Spinal cord (tissue), 10 donors: Measurements from ENCODE around the gene NCK2. TPM values are rescaled to one million over a fixed set of nuclear protein-coding genes. Genes with fewer than 3 reads are reported as not detected.

Source experiments
- DNase-seq, 6 donors: peaks; one replicate each; pipeline versions ENCODE4 v3.0.0 to v3.0.0-alpha.2; 2013 to 2015; ENCODE audit warnings: low spot score in 6 of 6, low read depth in 4 of 6
- H3K27ac ChIP-seq: one replicate; pipeline ENCODE4 v1.5.1; 2013; ENCODE audit warnings: low read depth, low read length, control low read depth
- H3K27me3 ChIP-seq: one replicate; pipeline ENCODE4 v1.6.1; 2013; ENCODE audit warnings: low read length; ENCODE audit not compliant: control insufficient read depth, insufficient read depth
- H3K36me3 ChIP-seq: one replicate; pipeline ENCODE4 v1.6.1; 2013; ENCODE audit warnings: low read length; ENCODE audit not compliant: control insufficient read depth, insufficient read depth
- H3K4me1 ChIP-seq: one replicate; pipeline ENCODE4 v1.6.1; 2013; ENCODE audit warnings: low read length; ENCODE audit not compliant: control insufficient read depth, insufficient read depth
- H3K4me3 ChIP-seq: one replicate; pipeline ENCODE4 v1.5.1; 2013; ENCODE audit warnings: low read depth, low read length, control low read depth
- H3K9me3 ChIP-seq: one replicate; pipeline ENCODE4 v1.6.1; 2013; ENCODE audit warnings: low read length; ENCODE audit not compliant: control insufficient read depth, insufficient read depth
- WGBS: methylation state at CpG from one replicate; pipeline ENCODE4 v1.1.5; 2013; ENCODE audit warnings: missing lambda C conversion rate; ENCODE audit not compliant: insufficient coverage; 5-methylcytosine and 5-hydroxymethylcytosine counted together
- polyA plus RNA-seq, 2 donors: library from polyadenylated mRNA; unstranded; fragments of 120-200 nt; gene quantifications; one replicate each; pipeline ENCODE4 v1.2.1, GENCODE V29; 2013; ENCODE audit not compliant: insufficient read length in 2 of 2
- total RNA-seq, 2 donors: library from RNA; depleted of rRNA in 1 of 2; stranded (reverse); fragments of 120-200 nt in 1 of 2; fragments of >200 nt in 1 of 2; gene quantifications; one replicate each; pipeline versions ENCODE4 v1.2.3 to v1.2.4, GENCODE V29; 2013 to 2014
- donor health status: healthy.

NCK2 gene
- total and polyA plus RNA-seq, 4 donors = 22.7 to 62.5 (median 51.0) TPM

DNA sequence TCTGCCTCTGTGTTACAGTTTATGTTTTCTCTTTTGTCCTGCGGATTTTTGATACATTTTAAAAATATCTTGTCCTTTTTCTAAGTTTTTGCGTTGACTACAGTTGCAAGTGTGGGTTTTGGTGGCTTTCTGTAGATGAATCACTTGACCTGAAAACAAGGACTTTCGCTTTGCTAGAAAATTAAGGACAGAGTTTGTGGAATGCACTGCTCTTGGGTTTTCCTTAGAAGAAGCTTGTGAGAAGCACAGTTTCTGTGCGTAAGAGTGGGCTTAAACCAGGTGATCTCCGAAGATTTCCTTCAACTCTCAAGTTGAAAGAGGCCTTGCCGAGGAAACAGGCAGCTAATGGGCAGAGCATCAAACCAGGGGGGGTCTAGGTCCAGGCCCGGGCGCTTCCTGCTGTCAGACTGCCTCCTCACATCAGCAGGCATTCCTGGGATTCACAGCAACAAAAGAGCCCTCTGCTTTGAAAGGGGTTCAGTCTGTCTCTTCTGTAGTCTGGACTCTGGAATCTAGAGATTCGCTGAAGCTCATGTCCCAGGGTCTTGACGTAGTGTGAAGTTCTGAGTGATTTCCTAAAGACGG lies 17.3 kb downstream of the NCK2 start:
- no peak overlapping the region for H3K27ac ChIP-seq
- H3K36me3 ChIP-seq = no peaks in the 10 kb centered on the region
- 50% methylated on average over 8 of the region's 11 CpGs for WGBS
- H3K27me3 ChIP-seq = no peaks in the 10 kb centered on the region
- DNase-seq = peak in 1 of 6 donors; percentile 21
- H3K4me1 ChIP-seq = peaks cover 14% of the 10 kb centered on the region
- H3K9me3 ChIP-seq = no peaks in the 10 kb centered on the region
- no peak overlapping the region for H3K4me3 ChIP-seq

DNA sequence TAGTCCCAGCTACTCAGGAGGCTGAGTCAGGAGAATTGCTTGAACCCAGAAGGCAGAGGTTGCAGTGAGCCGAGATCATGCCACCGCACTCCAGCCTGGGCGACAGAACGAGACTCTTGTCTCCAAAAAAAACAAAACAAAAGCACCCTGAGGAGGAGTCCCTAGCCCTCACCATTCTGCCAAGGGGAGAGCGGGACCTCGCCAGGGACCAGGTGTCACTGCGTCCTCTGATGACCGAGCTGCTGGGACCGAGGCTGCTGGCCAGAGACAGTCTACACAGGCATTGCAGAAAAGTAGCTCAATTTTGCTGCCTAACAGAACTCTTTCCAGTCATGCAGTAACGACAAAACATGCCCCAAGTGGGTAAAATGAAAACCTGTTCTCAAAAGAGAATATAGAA lies 18.4 kb downstream of the NCK2 start:
- Histone ChIP-seq H3K27ac (no peak overlapping the region), H3K36me3 (no peaks in the 10 kb centered on the region), H3K9me3 (no peaks in the 10 kb centered on the region), H3K4me1 (peaks cover 14% of the 10 kb centered on the region), H3K27me3 (no peaks in the 10 kb centered on the region), H3K4me3 (no peak overlapping the region)
- WGBS = 88% methylated on average over 6 of the region's 10 CpGs
- DNase-seq = no peak

DNA sequence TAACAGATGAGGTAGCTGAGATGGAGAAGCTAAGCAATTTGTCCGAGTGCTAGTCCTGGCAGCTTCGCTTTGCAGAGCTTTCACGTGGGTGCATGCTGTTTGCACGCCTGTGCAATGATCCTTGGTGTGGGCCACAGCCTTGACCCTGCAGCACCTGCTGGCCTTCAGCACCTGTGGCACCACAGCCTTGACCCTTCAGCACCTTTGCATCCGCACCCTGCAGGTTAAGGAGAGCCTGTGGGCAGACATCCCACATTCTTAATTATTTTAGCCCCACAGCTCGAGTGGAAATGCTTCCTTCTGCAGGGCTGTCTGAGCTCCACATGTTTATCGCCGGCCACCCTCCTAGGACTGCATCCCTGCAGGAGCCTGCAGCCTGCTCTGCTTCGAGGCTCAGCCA lies 19.3 kb downstream of the NCK2 start:
- H3K9me3 ChIP-seq = no peaks in the 10 kb centered on the region
- H3K27ac ChIP-seq = no peak overlapping the region
- no peaks in the 10 kb centered on the region for H3K36me3 ChIP-seq
- H3K27me3 ChIP-seq = no peaks in the 10 kb centered on the region
- H3K4me1 ChIP-seq = peaks cover 14% of the 10 kb centered on the region
- DNase-seq = no peak
- 82% methylated on average over 9 of the region's 9 CpGs for WGBS
- no peak overlapping the region for H3K4me3 ChIP-seq

DNA sequence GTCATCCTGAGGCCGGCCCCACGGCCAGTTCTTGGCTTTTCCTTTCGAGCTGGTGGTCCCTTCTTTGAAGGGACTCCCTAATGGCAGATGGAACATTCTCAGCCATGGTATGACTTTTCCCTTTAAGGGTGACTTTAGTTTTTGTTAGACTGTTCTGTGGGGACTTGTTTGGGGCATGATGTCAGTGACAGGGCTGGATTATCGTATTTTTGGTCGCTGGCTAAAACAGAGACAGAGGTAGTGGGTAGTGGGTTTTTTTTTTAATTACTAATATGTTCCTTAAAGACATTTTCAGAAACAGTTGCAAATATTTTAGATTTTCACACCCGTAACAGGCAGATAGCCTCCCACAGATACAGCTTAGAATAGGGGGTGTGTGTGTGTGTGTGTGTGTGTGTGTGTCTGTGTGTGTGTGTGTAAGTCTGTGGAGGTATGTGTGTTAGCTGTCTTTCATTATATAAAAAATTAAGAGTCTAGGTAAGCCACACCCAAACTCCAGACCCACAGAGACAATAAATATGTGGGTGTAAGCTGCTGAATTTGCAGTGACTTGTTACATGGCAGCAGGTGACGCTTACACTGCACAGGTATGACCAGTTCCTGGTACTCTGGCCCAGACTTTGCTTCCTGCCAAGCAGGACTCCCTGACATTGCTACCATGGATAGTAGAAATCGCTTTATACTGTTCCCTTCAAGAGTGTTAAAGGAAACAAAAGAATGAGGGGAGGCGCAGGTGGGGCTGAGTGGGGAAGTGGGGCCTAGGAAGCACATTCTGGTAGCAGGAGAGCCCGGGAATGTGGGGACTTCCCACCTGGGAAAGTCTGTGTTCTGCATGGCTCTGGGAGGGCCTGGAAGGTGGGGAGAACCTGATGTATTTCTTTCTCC lies 20.9 kb downstream of the NCK2 start:
- DNase-seq = no peak
- Histone ChIP-seq H3K27ac (no peak overlapping the region), H3K36me3 (no peaks in the 10 kb centered on the region), H3K4me3 (no peak overlapping the region), H3K4me1 (peaks cover 14% of the 10 kb centered on the region), H3K27me3 (no peaks in the 10 kb centered on the region), H3K9me3 (no peaks in the 10 kb centered on the region)
- 89% methylated on average over 6 of the region's 10 CpGs for WGBS

DNA sequence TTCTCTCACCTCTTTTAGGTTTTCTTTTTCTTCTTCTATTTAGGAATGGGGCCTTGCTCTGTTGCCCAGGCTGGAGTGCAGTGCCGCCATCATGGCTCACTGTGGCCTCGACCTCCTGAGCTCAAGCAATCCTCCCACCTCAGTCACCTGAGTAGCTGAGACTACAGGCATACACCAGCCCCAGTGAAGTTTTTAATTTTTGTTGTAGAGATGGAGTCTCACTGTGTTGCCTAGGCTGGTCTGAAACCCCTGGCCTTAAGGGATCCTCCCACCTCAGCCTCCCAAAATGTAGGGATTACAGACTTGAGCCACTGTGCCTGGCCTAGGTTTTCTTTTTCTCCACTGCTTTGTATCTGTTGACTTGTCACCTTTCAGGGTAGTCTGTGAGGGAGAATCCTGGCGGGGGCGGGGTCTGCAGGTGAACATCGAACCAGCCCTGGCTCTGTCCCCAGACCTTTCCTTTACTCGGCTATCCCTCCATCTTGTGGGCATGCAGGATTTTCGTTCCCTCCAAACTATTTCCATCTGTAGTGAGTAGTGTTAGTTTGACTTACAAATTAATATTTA lies 21.7 kb downstream of the NCK2 start:
- Histone ChIP-seq H3K4me1 (peaks cover 9% of the 10 kb centered on the region), H3K36me3 (no peaks in the 10 kb centered on the region), H3K9me3 (no peaks in the 10 kb centered on the region), H3K27me3 (no peaks in the 10 kb centered on the region), H3K27ac (no peak overlapping the region), H3K4me3 (no peak overlapping the region)
- WGBS = no CpG with 5 or more reads among the region's 7 CpGs
- no peak for DNase-seq

DNA sequence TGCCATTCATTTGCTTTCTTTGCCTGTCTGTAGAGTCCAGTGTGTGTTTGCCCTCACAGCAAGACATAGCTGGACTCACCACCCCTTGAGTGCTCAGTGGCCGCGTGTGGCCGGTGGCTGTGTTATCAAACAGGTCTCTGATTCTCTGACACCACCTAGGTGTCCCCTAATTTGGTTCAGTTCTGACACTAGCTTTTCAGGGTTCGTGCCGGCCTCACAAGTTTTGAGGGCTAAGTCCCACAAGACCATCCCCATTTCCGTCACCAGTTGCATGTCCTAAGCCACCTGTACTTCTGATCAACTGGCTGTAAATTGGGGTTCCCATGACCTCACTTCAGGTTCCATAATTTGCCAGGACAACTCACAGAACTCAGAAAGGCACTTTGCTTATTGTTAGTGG lies 23.5 kb downstream of the NCK2 start:
- no peak overlapping the region for H3K4me3 ChIP-seq
- no peaks in the 10 kb centered on the region for H3K27me3 ChIP-seq
- peaks cover 19% of the 10 kb centered on the region for H3K4me1 ChIP-seq
- H3K27ac ChIP-seq = no peak overlapping the region
- DNase-seq = no peak
- H3K9me3 ChIP-seq = no peaks in the 10 kb centered on the region
- no peaks in the 10 kb centered on the region for H3K36me3 ChIP-seq
- WGBS = 91% methylated on average over 6 of the region's 6 CpGs

DNA sequence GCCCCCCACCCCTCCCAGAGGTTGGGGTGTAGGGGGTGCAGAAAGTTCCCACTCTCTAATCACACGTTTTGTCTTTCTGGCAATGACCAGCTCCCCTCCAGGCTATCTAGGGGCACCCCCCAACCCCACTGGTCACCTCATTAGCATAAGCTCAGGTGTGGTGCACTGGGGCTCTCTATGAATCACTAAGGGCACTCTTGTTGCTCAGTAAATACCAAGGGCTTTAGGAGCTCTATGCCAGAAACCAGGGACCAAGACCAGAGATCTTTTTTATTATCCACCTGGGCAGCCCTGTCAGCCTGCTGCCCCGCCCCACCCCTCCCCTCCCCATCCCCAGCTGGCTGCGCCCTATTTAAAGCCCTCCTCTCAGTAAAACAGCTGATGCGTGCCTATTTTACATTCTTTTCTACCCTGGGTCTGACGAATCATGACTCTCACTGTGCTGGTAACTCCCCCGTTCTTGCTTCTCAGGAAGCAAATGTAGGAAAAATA lies 24.3 kb downstream of the NCK2 start:
- WGBS = 67% methylated on average over 1 of the region's 6 CpGs
- no peaks in the 10 kb centered on the region for H3K36me3 ChIP-seq
- H3K27ac ChIP-seq = no peak overlapping the region
- no peaks in the 10 kb centered on the region for H3K9me3 ChIP-seq
- DNase-seq = no peak
- no peaks in the 10 kb centered on the region for H3K27me3 ChIP-seq
- no peak overlapping the region for H3K4me3 ChIP-seq
- peaks cover 18% of the 10 kb centered on the region for H3K4me1 ChIP-seq

DNA sequence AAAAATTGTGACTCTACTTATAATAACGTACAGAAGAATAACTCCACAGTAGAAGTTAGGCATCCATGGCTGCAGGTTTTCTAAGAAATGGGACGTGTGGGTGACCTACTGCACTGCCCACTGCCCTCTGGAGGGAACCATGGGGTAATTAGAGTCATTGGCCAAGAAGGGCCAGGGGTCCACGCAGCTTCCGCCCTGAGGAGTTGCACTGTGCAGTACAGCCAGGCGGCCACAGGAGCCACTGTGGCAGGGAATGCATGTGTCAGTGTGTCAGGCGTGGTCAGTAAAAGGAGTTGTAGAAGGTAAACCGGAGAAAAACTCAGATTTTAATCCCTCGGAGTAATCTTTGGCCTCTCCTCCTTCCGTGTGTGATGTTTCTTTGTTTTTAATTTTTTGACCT lies 24.8 kb downstream of the NCK2 start:
- Histone ChIP-seq H3K27ac (no peak overlapping the region), H3K36me3 (no peaks in the 10 kb centered on the region), H3K4me3 (no peak overlapping the region), H3K27me3 (no peaks in the 10 kb centered on the region), H3K9me3 (no peaks in the 10 kb centered on the region), H3K4me1 (peaks cover 14% of the 10 kb centered on the region)
- WGBS = 82% methylated on average over 6 of the region's 9 CpGs
- DNase-seq = no peak

DNA sequence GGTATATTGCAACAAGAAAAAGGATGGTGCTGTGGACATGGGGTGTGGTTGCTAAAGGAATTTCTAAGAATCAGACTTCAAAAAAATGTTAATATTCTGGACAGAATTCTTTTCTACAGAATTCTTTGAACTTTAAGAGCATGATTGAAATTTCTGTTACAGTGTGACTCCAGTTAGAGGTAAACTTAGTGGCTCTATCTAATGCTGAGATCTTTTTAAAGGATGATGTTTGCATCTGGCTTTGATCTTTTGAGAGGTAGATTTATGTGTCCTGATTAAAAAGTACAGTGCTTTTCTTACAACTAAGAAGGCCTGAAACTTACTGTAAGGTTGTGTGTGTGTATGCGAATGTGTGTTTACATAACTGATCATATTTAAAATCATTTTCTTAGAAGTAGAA lies 25.4 kb downstream of the NCK2 start:
- DNase-seq = no peak
- no CpG with 5 or more reads among the region's 1 CpG for WGBS
- no peaks in the 10 kb centered on the region for H3K36me3 ChIP-seq
- no peak overlapping the region for H3K4me3 ChIP-seq
- H3K27me3 ChIP-seq = no peaks in the 10 kb centered on the region
- no peaks in the 10 kb centered on the region for H3K9me3 ChIP-seq
- H3K27ac ChIP-seq = no peak overlapping the region
- H3K4me1 ChIP-seq = peaks cover 14% of the 10 kb centered on the region
